ENCODE data around the gene DERA.

- TF ChIP-seq POLR2A (IDR thresholded peaks at IDR 0.05; ENCODE audit: low read length) (no peak), GATA1 (IDR thresholded peaks at IDR 0.05; ENCODE audit: low read depth, low read length) (no peak)
These were observed 31.7 kb upstream of the DERA start for GRCh38 chr12:15879413-15879812.
